ENCODE measurements around the gene RAB44.

The RAB44 gene

GRCh38 chr6:36695414-36695813 lies 2.2 kb upstream of the RAB44 start:
- H3K4me1 ChIP-seq (ENCODE audit: control insufficient read depth, low read length): peaks cover 43% of the 10 kb centered on the region
- H3K27me3 ChIP-seq (ENCODE audit: control insufficient read depth, low read length): no peaks in the 10 kb centered on the region
- H3K4me3 ChIP-seq (ENCODE audit: low read length): no peak overlapping the region
- H3K79me2 ChIP-seq (ENCODE audit: control insufficient read depth, low read length): no peaks in the 10 kb centered on the region
- H3K36me3 ChIP-seq (ENCODE audit: control insufficient read depth, low read length): no peaks in the 10 kb centered on the region
- H4K20me1 ChIP-seq (ENCODE audit: control insufficient read depth, insufficient read depth, low read depth, low read length): no peaks in the 10 kb centered on the region
- TF ChIP-seq EZH2phosphoT487 (IDR thresholded peaks at IDR 0.05; ENCODE audit: borderline replicate concordance, low read length): no peak
- H3K27ac ChIP-seq (ENCODE audit: low read depth, low read length): no peak overlapping the region
- H3K9me2 ChIP-seq (replicated peaks; ENCODE audit: control insufficient read depth, low read length): no peaks in the 10 kb centered on the region
- H3K9me3 ChIP-seq (ENCODE audit: control insufficient read depth, insufficient read depth, low read length): no peaks in the 10 kb centered on the region; the same call in 1 of the 2 replicates
- H3F3A ChIP-seq (ENCODE audit: control insufficient read depth, insufficient read depth): peaks cover 10% of the 10 kb centered on the region
- H3K4me2 ChIP-seq (ENCODE audit: low read length): no peak overlapping the region

GRCh38 chr6:36698196-36698595 lies 570 bp downstream of the RAB44 start:
- TF ChIP-seq EZH2phosphoT487 (IDR thresholded peaks at IDR 0.05; ENCODE audit: borderline replicate concordance, low read length) (no peak), CTCF (IDR thresholded peaks at IDR 0.05; ENCODE audit: low read depth, low read length, poor library complexity, severe bottlenecking) (no peak)
- Histone ChIP-seq H3K79me2 (ENCODE audit: control insufficient read depth, low read length) (no peaks in the 10 kb centered on the region), H3K9me3 (ENCODE audit: control insufficient read depth, insufficient read depth, low read length) (no peaks in the 10 kb centered on the region; the same call in 1 of the 2 replicates), H3K4me3 (ENCODE audit: low read length) (no peak overlapping the region), H3K36me3 (ENCODE audit: control insufficient read depth, low read length) (no peaks in the 10 kb centered on the region), H3K9me2 (replicated peaks; ENCODE audit: control insufficient read depth, low read length) (no peaks in the 10 kb centered on the region), H3K27ac (ENCODE audit: low read depth, low read length) (no peak overlapping the region), H3K4me2 (ENCODE audit: low read length) (no peak overlapping the region), H3F3A (ENCODE audit: control insufficient read depth, insufficient read depth) (peaks cover 4% of the 10 kb centered on the region; the same call in 1 of the 2 replicates), H4K20me1 (ENCODE audit: control insufficient read depth, insufficient read depth, low read depth, low read length) (no peaks in the 10 kb centered on the region), H3K4me1 (ENCODE audit: control insufficient read depth, low read length) (peaks cover 15% of the 10 kb centered on the region), H3K27me3 (ENCODE audit: control insufficient read depth, low read length) (no peaks in the 10 kb centered on the region; the same call in 1 of the 2 replicates)

GRCh38 chr6:36698871-36699271 lies 1.2 kb downstream of the RAB44 start:
- Histone ChIP-seq H3K36me3 (ENCODE audit: control insufficient read depth, low read length) (no peaks in the 10 kb centered on the region), H3F3A (ENCODE audit: control insufficient read depth, insufficient read depth) (peaks cover 4% of the 10 kb centered on the region; the same call in 1 of the 2 replicates), H3K9me2 (replicated peaks; ENCODE audit: control insufficient read depth, low read length) (no peaks in the 10 kb centered on the region), H4K20me1 (ENCODE audit: control insufficient read depth, insufficient read depth, low read depth, low read length) (no peaks in the 10 kb centered on the region), H3K4me3 (ENCODE audit: low read length) (no peak overlapping the region), H3K79me2 (ENCODE audit: control insufficient read depth, low read length) (no peaks in the 10 kb centered on the region), H3K27ac (ENCODE audit: low read depth, low read length) (no peak overlapping the region), H3K27me3 (ENCODE audit: control insufficient read depth, low read length) (no peaks in the 10 kb centered on the region; the same call in 1 of the 2 replicates), H3K4me1 (ENCODE audit: control insufficient read depth, low read length) (peaks cover 14% of the 10 kb centered on the region), H3K9me3 (ENCODE audit: control insufficient read depth, insufficient read depth, low read length) (no peaks in the 10 kb centered on the region; the same call in 1 of the 2 replicates), H3K4me2 (ENCODE audit: low read length) (no peak overlapping the region)
- TF ChIP-seq CTCF (IDR thresholded peaks at IDR 0.05; ENCODE audit: low read depth, low read length, poor library complexity, severe bottlenecking): no peak
- TF ChIP-seq EZH2phosphoT487 (IDR thresholded peaks at IDR 0.05; ENCODE audit: borderline replicate concordance, low read length): no peak

- H3K9me2 ChIP-seq (replicated peaks; ENCODE audit: control insufficient read depth, low read length): no peaks in the 10 kb centered on the region
- H3K79me2 ChIP-seq (ENCODE audit: control insufficient read depth, low read length): no peaks in the 10 kb centered on the region
- H3K4me1 ChIP-seq (ENCODE audit: control insufficient read depth, low read length): peaks cover 12% of the 10 kb centered on the region
- H3F3A ChIP-seq (ENCODE audit: control insufficient read depth, insufficient read depth): peaks cover 4% of the 10 kb centered on the region; the same call in 1 of the 2 replicates
- H3K4me2 ChIP-seq (ENCODE audit: low read length): no peak overlapping the region
- no peaks in the 10 kb centered on the region for H3K36me3 ChIP-seq (ENCODE audit: control insufficient read depth, low read length)
- TF ChIP-seq EZH2phosphoT487 (IDR thresholded peaks at IDR 0.05; ENCODE audit: borderline replicate concordance, low read length) (no peak), CTCF (IDR thresholded peaks at IDR 0.05; ENCODE audit: low read depth, low read length, poor library complexity, severe bottlenecking) (no peak)
- no peak overlapping the region for H3K4me3 ChIP-seq (ENCODE audit: low read length)
- H4K20me1 ChIP-seq (ENCODE audit: control insufficient read depth, insufficient read depth, low read depth, low read length): no peaks in the 10 kb centered on the region
- no peak overlapping the region for H3K27ac ChIP-seq (ENCODE audit: low read depth, low read length)
- H3K9me3 ChIP-seq (ENCODE audit: control insufficient read depth, insufficient read depth, low read length): no peaks in the 10 kb centered on the region; the same call in 1 of the 2 replicates
- no peaks in the 10 kb centered on the region; the same call in 1 of the 2 replicates for H3K27me3 ChIP-seq (ENCODE audit: control insufficient read depth, low read length)
Measured at GRCh38 chr6:36699348-36699747, 1.7 kb downstream of the RAB44 start.
